Breast epithelium (tissue), 4 donors: ENCODE results near the gene SDR39U1. TPM values are rescaled to one million over a fixed set of nuclear protein-coding genes. Genes with fewer than 3 reads are reported as not detected.

ENCODE experiments used
- DNase-seq, 2 donors: peaks; one replicate each; pipeline ENCODE4 v3.0.0-alpha.2; 2019; ENCODE audit warnings: low spot score in 2 of 2
- H3K27ac ChIP-seq, 2 donors: fragments of 200-600 bp; sonication (generic) in 1 of 2; one replicate each; pipeline ENCODE4 v1.5.1; 2016 to 2019; ENCODE audit warnings: mild to moderate bottlenecking in 1 of 2
- H3K27me3 ChIP-seq, 2 donors: fragments of 200-600 bp; sonication (generic) in 1 of 2; one replicate each; pipeline versions ENCODE4 v1.5.1 to v1.6.0; 2017 to 2019; ENCODE audit warnings: control low read depth in 1 of 2, mild to moderate bottlenecking in 1 of 2
- H3K36me3 ChIP-seq: fragments of 200-600 bp; one replicate; pipeline ENCODE4 v1.5.1; 2019
- H3K4me1 ChIP-seq, 2 donors: fragments of 200-600 bp; sonication (generic); one replicate each; pipeline ENCODE4 v1.5.1; 2016 to 2019; ENCODE audit warnings: control low read depth in 1 of 2
- H3K4me3 ChIP-seq, 3 donors: fragments of 200-600 bp; sonication (generic); 1 replicate in 2 of 3; 2 replicates in 1 of 3; pipeline ENCODE4 v1.5.1; 2016 to 2019; ENCODE audit warnings: mild to moderate bottlenecking in 3 of 3, moderate library complexity in 2 of 3
- H3K9me3 ChIP-seq, 2 donors: fragments of 200-600 bp; sonication (generic) in 1 of 2; one replicate each; pipeline ENCODE4 v1.5.1; 2016 to 2019; ENCODE audit warnings: control low read depth in 1 of 2
- POLR2A ChIP-seq: fragments of 450-650 bp; IDR thresholded peaks from one replicate; pipeline ENCODE4 v1.6.1; 2016; ENCODE audit warnings: antibody characterized with exemption, mild to moderate bottlenecking, moderate library complexity
- POLR2AphosphoS5 ChIP-seq, 3 donors: sonication (generic); formaldehyde crosslinking; IDR thresholded peaks; one replicate each; pipeline ENCODE4 v1.6.1; 2017; ENCODE audit warnings: antibody characterized with exemption in 3 of 3
- intact Hi-C: fragments of 100-400 bp; cut with DNase I; formaldehyde crosslinking; loops from one replicate; pipeline ENCODE4 v1.15.1; 2023; ENCODE audit warnings: low total_unique reads
- total RNA-seq, 3 donors: library from RNA; depleted of rRNA; stranded (reverse); fragments of >200 nt; gene quantifications; one replicate each; pipeline ENCODE4 v1.1.0, GENCODE V29; 2016
- TF ChIP-seq, protein P1 (sequence below), 3 donors: fragments of 450-650 bp; IDR thresholded peaks; one replicate each; pipeline ENCODE4 v1.5.1; 2016 to 2017; ENCODE audit warnings: antibody characterized with exemption in 3 of 3, mild to moderate bottlenecking in 3 of 3, moderate library complexity in 3 of 3

Gene SDR39U1
- total RNA-seq, 3 donors from 2014 or later = 42.1 to 63.4 (median 53.4) TPM

DNA sequence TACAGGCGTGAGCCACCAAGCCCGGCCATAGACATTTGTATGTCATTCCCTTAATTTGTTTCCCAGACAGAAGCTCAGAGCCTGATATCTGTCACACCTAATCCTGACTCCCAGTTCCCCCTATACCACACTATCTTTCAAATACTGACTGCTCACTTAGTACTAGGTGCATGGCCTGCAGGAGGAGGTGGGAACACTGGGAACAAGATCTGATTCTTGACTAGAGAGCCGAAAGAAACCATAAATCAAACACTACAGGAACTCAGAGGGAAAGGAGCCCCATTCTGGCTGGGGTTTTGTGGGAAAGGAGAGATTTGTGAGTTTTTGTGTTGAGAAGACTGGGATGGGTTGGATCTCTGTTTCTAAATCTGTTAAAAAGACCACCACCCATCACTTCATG lies 7.9 kb downstream of the SDR39U1 start:
- H3K9me3 ChIP-seq = no peaks in the 10 kb centered on the region
- no peak for DNase-seq
- H3K36me3 ChIP-seq = no peaks in the 10 kb centered on the region
- TF ChIP-seq, protein P1, sequence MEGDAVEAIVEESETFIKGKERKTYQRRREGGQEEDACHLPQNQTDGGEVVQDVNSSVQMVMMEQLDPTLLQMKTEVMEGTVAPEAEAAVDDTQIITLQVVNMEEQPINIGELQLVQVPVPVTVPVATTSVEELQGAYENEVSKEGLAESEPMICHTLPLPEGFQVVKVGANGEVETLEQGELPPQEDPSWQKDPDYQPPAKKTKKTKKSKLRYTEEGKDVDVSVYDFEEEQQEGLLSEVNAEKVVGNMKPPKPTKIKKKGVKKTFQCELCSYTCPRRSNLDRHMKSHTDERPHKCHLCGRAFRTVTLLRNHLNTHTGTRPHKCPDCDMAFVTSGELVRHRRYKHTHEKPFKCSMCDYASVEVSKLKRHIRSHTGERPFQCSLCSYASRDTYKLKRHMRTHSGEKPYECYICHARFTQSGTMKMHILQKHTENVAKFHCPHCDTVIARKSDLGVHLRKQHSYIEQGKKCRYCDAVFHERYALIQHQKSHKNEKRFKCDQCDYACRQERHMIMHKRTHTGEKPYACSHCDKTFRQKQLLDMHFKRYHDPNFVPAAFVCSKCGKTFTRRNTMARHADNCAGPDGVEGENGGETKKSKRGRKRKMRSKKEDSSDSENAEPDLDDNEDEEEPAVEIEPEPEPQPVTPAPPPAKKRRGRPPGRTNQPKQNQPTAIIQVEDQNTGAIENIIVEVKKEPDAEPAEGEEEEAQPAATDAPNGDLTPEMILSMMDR (IDR thresholded peaks at IDR 0.05) = no peak
- no peak for TF ChIP-seq POLR2AphosphoS5 (IDR thresholded peaks at IDR 0.05)
- no peak for TF ChIP-seq POLR2A
- peak overlapping the region; percentile 25 to 77 for H3K27ac ChIP-seq
- peaks cover 0 to 14% of the 10 kb centered on the region in 2 donors for H3K4me1 ChIP-seq
- no peak overlapping the region for H3K4me3 ChIP-seq
- no peaks in the 10 kb centered on the region for H3K27me3 ChIP-seq
- intact Hi-C loops = no loop called here

DNA sequence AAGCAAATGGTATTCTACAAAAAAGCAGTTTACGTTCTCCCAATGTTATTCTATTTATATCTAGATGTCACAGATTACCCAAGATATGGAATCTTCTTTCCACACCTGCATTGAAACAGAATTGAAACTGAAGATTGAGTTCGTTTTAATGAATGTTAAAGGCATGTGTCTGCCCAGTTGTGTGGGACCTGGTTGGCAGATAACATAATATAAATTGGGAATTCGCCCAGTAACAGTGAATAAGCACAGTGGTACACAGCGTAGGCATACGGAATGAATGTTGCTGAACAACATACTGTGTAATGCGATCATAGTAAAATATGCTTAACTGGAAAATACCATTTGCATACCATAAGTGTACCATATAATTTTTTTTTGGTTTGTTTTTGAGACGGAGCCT lies 8.5 kb downstream of the SDR39U1 start:
- Histone ChIP-seq H3K9me3 (no peaks in the 10 kb centered on the region), H3K27ac (no peak overlapping the region), H3K36me3 (no peaks in the 10 kb centered on the region), H3K4me1 (peaks cover 5 to 14% of the 10 kb centered on the region in 2 donors), H3K27me3 (no peaks in the 10 kb centered on the region), H3K4me3 (no peak overlapping the region)
- no peak for DNase-seq
- TF ChIP-seq, protein P1 (IDR thresholded peaks at IDR 0.05) = no peak
- TF ChIP-seq POLR2AphosphoS5 (IDR thresholded peaks at IDR 0.05) = no peak
- TF ChIP-seq POLR2A = no peak
- intact Hi-C loops = no loop called here

DNA sequence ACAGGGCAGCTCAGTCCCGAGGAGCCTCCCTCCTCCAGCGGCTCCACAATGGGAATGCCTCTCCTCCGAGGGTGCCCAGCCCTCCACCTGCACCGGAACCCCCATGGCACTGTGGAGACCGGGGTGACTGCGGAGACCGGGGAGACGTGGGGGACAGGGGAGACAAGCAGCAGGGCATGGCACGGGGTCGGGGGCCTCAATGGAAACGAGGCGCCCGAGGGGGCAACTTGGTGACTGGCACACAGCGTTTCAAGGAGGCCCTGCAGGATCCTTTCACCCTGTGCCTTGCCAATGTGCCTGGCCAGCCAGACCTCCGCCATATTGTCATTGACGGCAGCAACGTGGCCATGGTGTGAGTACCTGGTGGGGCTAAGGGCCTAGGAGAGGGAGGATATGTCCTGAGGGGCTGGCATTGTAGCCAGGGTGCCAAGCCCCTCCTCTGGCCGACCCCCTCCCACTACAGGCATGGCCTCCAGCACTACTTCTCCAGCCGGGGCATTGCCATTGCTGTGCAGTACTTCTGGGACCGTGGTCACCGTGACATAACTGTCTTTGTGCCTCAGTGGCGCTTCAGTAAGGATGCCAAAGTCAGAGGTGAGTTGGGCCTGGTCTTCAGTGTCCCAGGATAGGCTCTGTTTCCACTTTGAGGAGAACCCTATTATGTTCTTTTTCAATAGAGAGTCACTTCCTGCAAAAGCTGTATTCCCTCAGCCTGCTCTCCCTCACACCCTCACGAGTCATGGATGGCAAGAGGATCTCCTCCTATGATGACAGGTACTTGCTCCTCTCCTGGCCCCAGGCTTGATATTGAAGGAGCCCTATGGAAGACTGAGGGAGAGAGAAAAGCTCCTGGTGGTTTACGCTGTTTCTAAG lies 10.1 kb downstream of the SDR39U1 start:
- intact Hi-C loops = no loop called here
- peak overlapping the region; percentile 96 to 100 for H3K27ac ChIP-seq
- TF ChIP-seq POLR2AphosphoS5 (IDR thresholded peaks at IDR 0.05) (no peak), POLR2A (no peak)
- TF ChIP-seq, protein P1 (IDR thresholded peaks at IDR 0.05) = no peak
- no peaks in the 10 kb centered on the region for H3K27me3 ChIP-seq
- H3K4me1 ChIP-seq = peaks cover 6 to 14% of the 10 kb centered on the region in 2 donors
- peak overlapping the region; percentile 65 to 94 (median 91) for H3K4me3 ChIP-seq
- DNase-seq = no peak
- H3K9me3 ChIP-seq = no peaks in the 10 kb centered on the region
- no peaks in the 10 kb centered on the region for H3K36me3 ChIP-seq

DNA sequence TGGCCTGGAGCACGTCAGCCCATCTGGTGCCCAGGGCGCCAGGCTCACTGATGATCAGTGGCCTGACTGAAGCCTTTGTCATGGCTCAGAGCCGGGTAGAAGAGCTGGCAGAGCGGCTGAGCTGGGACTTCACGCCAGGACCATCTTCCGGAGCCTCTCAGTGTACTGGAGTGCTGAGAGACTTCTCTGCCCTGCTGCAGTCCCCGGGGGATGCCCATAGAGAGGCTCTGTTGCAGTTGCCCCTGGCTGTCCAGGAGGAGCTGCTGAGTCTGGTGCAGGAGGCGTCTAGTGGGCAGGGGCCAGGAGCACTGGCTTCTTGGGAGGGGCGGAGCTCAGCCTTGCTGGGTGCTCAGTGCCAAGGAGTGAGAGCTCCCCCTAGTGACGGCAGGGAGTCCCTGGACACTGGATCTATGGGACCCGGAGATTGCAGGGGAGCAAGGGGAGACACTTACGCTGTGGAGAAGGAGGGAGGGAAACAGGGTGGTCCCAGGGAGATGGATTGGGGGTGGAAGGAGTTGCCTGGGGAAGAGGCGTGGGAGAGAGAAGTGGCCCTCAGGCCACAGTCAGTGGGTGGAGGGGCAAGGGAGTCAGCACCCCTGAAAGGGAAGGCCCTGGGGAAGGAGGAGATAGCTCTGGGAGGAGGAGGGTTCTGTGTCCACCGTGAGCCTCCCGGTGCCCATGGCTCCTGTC lies 10.9 kb downstream of the SDR39U1 start:
- Histone ChIP-seq H3K27ac (peak overlapping the region; percentile 96 to 100), H3K4me1 (peaks cover 6 to 14% of the 10 kb centered on the region in 2 donors), H3K9me3 (no peaks in the 10 kb centered on the region), H3K27me3 (no peaks in the 10 kb centered on the region), H3K4me3 (peak overlapping the region; percentile 65 to 94 (median 91)), H3K36me3 (no peaks in the 10 kb centered on the region)
- peak; percentile 78 to 86 for DNase-seq
- TF ChIP-seq POLR2AphosphoS5 (IDR thresholded peaks at IDR 0.05) (peak; percentile 40 to 48 (median 42)), POLR2A (no peak)
- TF ChIP-seq, protein P1 (IDR thresholded peaks at IDR 0.05) = peak; percentile 88 to 97 (median 92)
- intact Hi-C loops = loop anchor here (2.0 kb wide), 1 partner anchor 63 kb away; the partner anchor contains the start of gene NFATC4
